Calu3 (cell line): Measurements from ENCODE around the gene BPIFA1. TPM values are rescaled to one million over a fixed set of nuclear protein-coding genes. Genes with fewer than 3 reads are reported as not detected.

Experiments used
- BruUV-seq: library from RNA; stranded (reverse); fragments of 400-500 nt; replicated peaks from 2 replicates; lab custom pipeline; 2021; lab: Mats Ljungman, UMichigan
- CTCF ChIA-PET: fragments of 300-600 bp; sonication (Branson Sonifier 250); formaldehyde crosslinking; loops from one replicate; lab custom pipeline; 2022; ENCODE audit warnings: antibody characterized with exemption; lab: Charles Lee
- DNase-seq: peaks from one replicate; pipeline ENCODE4 v3.0.0; 2022
- H3K27ac Mint-ChIP-seq: one replicate; pipeline ENCODE4 v1.8.0; 2022; ENCODE audit warnings: mixed read lengths; ENCODE audit not compliant: unreplicated experiment
- H3K27me3 Mint-ChIP-seq: one replicate; pipeline ENCODE4 v1.8.0; 2022; ENCODE audit warnings: mixed read lengths; ENCODE audit not compliant: unreplicated experiment
- H3K36me3 Mint-ChIP-seq: one replicate; pipeline ENCODE4 v1.8.0; 2022; ENCODE audit warnings: mild to moderate bottlenecking, moderate library complexity, mixed read lengths; ENCODE audit not compliant: insufficient read depth, unreplicated experiment
- H3K4me1 Mint-ChIP-seq: one replicate; pipeline ENCODE4 v1.8.0; 2022; ENCODE audit warnings: mild to moderate bottlenecking, low read depth, mixed read lengths; ENCODE audit not compliant: unreplicated experiment
- H3K4me3 Mint-ChIP-seq: one replicate; pipeline ENCODE4 v1.8.0; 2022; ENCODE audit warnings: mild to moderate bottlenecking, low read depth, moderate library complexity, mixed read lengths; ENCODE audit not compliant: unreplicated experiment
- H3K9me3 Mint-ChIP-seq: one replicate; pipeline ENCODE4 v1.8.0; 2022; ENCODE audit warnings: low read depth, mixed read lengths; ENCODE audit not compliant: unreplicated experiment
- CTCF ChIP-seq: fragments of 200-600 bp; IDR thresholded peaks from one replicate; pipeline ENCODE4 v1.8.0; 2022; ENCODE audit warnings: antibody characterized with exemption; ENCODE audit not compliant: unreplicated experiment
- intact Hi-C: fragments of 100-400 bp; cut with micrococcal nuclease; formaldehyde crosslinking; loops from one replicate; pipeline ENCODE4 v1.10.0; 2022; ENCODE audit not compliant: unreplicated experiment
- total RNA-seq: library from RNA; stranded (reverse); gene quantifications from 2 replicates; pipeline ENCODE4 v1.2.3, GENCODE V29; 2022

Gene BPIFA1
- total RNA-seq, 1 experiment from 2014 or later, result not detected

GRCh38 chr20:33217052-33217451, 18.7 kb upstream of the BPIFA1 start, which contains the start of gene BPIFA3:
Gene BPIFA3, plus strand, starts transcription at chr20:33217352. Its CDS starts 185 bp downstream, at chr20:33217537.
- BruUV-seq, result no TSS peak
- no peak within 1 kb of the TSS for H3K4me3 Mint-ChIP-seq
- TF ChIP-seq CTCF, result no peak
- no peaks in the 10 kb centered on the region for H3K9me3 Mint-ChIP-seq
- DNase-seq, result no peak
- peaks cover 87% of the 10 kb centered on the region for H3K27me3 Mint-ChIP-seq
- CTCF ChIA-PET, result no interaction called here
- H3K4me1 Mint-ChIP-seq, result no peaks in the 10 kb centered on the region
- intact Hi-C loops, result no loop called here
- H3K27ac Mint-ChIP-seq, result no peak within 1 kb of the TSS
- no peaks in the 10 kb centered on the region for H3K36me3 Mint-ChIP-seq

GRCh38 chr20:33224399-33224798, 11.4 kb upstream of the BPIFA1 start:
- H3K27ac Mint-ChIP-seq, result no peak overlapping the region
- H3K4me1 Mint-ChIP-seq, result no peaks in the 10 kb centered on the region
- TF ChIP-seq CTCF, result no peak
- no peaks in the 10 kb centered on the region for H3K9me3 Mint-ChIP-seq
- CTCF ChIA-PET, result no interaction called here
- H3K4me3 Mint-ChIP-seq, result no peak overlapping the region
- intact Hi-C loops, result no loop called here
- DNase-seq, result no peak
- BruUV-seq, result no TSS peak
- H3K36me3 Mint-ChIP-seq, result no peaks in the 10 kb centered on the region
- H3K27me3 Mint-ChIP-seq, result peaks cover 82% of the 10 kb centered on the region

- CTCF ChIA-PET, result interaction anchor here (0.6 to 0.9 kb wide), 3 partner anchors 8 to 934 kb away, joined by 3 to 5 read pairs (median 4); no protein-coding TSS in a partner anchor
- no peak for TF ChIP-seq CTCF
- no peak overlapping the region for H3K4me3 Mint-ChIP-seq
- no TSS peak for BruUV-seq
- no peak for DNase-seq
- H3K27me3 Mint-ChIP-seq, result peaks cover 95% of the 10 kb centered on the region
- no peaks in the 10 kb centered on the region for H3K9me3 Mint-ChIP-seq
- no peaks in the 10 kb centered on the region for H3K36me3 Mint-ChIP-seq
- intact Hi-C loops, result no loop called here
- no peaks in the 10 kb centered on the region for H3K4me1 Mint-ChIP-seq
- H3K27ac Mint-ChIP-seq, result no peak overlapping the region
These were observed 6.0 kb upstream of the BPIFA1 start for GRCh38 chr20:33229843-33230242.

- CTCF ChIA-PET, result interaction anchor here (1.1 kb wide), 1 partner anchor 31 kb away, joined by 4 read pairs; no protein-coding TSS in a partner anchor
- no peaks in the 10 kb centered on the region for H3K9me3 Mint-ChIP-seq
- no peak for TF ChIP-seq CTCF
- no TSS peak for BruUV-seq
- H3K4me1 Mint-ChIP-seq, result no peaks in the 10 kb centered on the region
- H3K27me3 Mint-ChIP-seq, result peaks cover 95% of the 10 kb centered on the region
- intact Hi-C loops, result no loop called here
- no peaks in the 10 kb centered on the region for H3K36me3 Mint-ChIP-seq
- H3K27ac Mint-ChIP-seq, result no peak overlapping the region
- H3K4me3 Mint-ChIP-seq, result no peak overlapping the region
- DNase-seq, result no peak
These were observed 4.6 kb upstream of the BPIFA1 start for GRCh38 chr20:33231237-33231636.
